GM19468 (cell line): Measurements from ENCODE around the gene PRSS56.

ENCODE experiments used
- ATAC-seq: cut with Tn5 transposase; IDR thresholded peaks from one replicate; pipeline ENCODE4 v1.9.1; 2021; ENCODE audit warnings: mild to moderate bottlenecking, moderate library complexity, moderate number of reproducible peaks; ENCODE audit not compliant: unreplicated experiment; ENCODE audit errors: extremely low read depth

The PRSS56 gene

GRCh38 chr2:232538671-232539070 is 18.5 kb downstream of the PRSS56 start:
- ATAC-seq: no peak

- no peak for ATAC-seq
Measured at GRCh38 chr2:232539298-232540231, 19.4 kb downstream of the PRSS56 start, which contains the start of gene CHRNG. CHRNG (plus strand) TSS chr2:232539692; CDS start chr2:232539748, 56 bp downstream.

- no peak for ATAC-seq
Measured at GRCh38 chr2:232540441-232541041, 20.4 kb downstream of the PRSS56 start.

- ATAC-seq: no peak
Measured at GRCh38 chr2:232541195-232541960, 21.2 kb downstream of the PRSS56 start.

GRCh38 chr2:232541961-232542714 is 21.9 kb downstream of the PRSS56 start:
- ATAC-seq: no peak

- ATAC-seq: no peak
Measured at GRCh38 chr2:232542715-232543467, 22.7 kb downstream of the PRSS56 start.

GRCh38 chr2:232543491-232543890 is 23.3 kb downstream of the PRSS56 start:
- ATAC-seq: no peak

GRCh38 chr2:232543928-232544631 is 23.9 kb downstream of the PRSS56 start:
- ATAC-seq: no peak

- ATAC-seq: no peak
Measured at GRCh38 chr2:232544674-232545073, 24.5 kb downstream of the PRSS56 start.

GRCh38 chr2:232545511-232546375 is 25.6 kb downstream of the PRSS56 start:
- ATAC-seq: no peak

- no peak for ATAC-seq
Measured at GRCh38 chr2:232547991-232548390, 27.8 kb downstream of the PRSS56 start.

- ATAC-seq: no peak
Measured at GRCh38 chr2:232549655-232550353, 29.6 kb downstream of the PRSS56 start.

GRCh38 chr2:232550354-232551249 is 30.4 kb downstream of the PRSS56 start, which contains the start of the genes EIF4E2 and TIGD1:
EIF4E2 (plus strand) TSS chr2:232550689; CDS start chr2:232550725, 36 bp downstream.
TIGD1 (minus strand) TSS chr2:232550557; CDS start chr2:232549882, 675 bp downstream.
- peak; percentile 81 for ATAC-seq

- ATAC-seq: no peak
Measured at GRCh38 chr2:232551250-232551638, 31.1 kb downstream of the PRSS56 start.

GRCh38 chr2:232551776-232552175 is 31.6 kb downstream of the PRSS56 start:
- ATAC-seq: no peak

- no peak for ATAC-seq
Measured at GRCh38 chr2:232556426-232556825, 36.2 kb downstream of the PRSS56 start.
